Mammary epithelial cell (primary cell): ENCODE data around the gene LRCH1.

Experiments used
- EZH2 ChIP-seq: IDR thresholded peaks from 2 replicates; pipeline ENCODE4 v1.6.1; 2012; ENCODE audit warnings: low read length, inconsistent platforms, borderline replicate concordance
- TF ChIP-seq, protein P1 (sequence below), 2 donors: IDR thresholded peaks in 1 of 2; conservative IDR thresholded peaks in 1 of 2; 2 replicates each; pipeline ENCODE4 v1.5.1; 2011 to 2012; ENCODE audit warnings: inconsistent platforms in 2 of 2, low read length in 2 of 2, mild to moderate bottlenecking in 2 of 2, control low read depth in 1 of 2, low read depth in 1 of 2; ENCODE audit not compliant: insufficient read depth in 1 of 2; ENCODE audit errors: extremely low read depth in 1 of 2

DNA sequence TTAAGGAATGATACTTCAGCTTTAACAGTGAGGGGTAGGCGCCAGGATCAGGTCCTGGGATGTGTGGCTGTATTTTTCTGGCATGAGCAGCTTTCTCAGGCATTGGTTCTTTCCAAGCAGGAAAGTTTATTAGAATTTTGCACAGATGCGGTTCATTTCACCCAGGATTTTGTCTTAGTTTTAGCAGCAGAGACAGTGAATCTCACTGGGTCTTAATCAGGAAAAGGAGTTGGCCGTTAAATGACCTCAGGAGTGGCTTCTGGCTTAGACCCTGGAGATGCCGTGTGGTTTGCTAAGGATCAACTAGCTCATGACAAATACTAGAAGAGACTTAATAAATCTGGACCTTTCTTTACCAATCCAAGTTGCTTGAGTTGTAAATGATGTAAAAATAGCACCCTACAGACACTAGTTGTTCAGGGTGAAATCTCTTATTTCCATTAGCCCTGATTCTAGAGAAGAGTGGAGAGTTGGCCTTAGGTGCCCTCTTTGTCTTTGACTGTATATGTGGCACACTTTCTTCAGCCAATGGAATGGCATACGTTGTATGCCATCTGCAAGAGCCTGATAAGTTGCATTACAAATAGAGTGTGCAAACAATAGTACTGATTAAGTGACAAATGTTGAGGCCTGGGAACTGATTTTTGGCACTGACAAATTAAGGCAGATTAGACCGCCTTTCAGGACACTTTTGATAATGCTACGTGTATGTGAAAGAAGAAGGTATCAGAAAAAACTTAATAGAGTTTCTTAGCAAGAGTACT is 34.0 kb downstream of the LRCH1 start:
- TF ChIP-seq, protein P1, sequence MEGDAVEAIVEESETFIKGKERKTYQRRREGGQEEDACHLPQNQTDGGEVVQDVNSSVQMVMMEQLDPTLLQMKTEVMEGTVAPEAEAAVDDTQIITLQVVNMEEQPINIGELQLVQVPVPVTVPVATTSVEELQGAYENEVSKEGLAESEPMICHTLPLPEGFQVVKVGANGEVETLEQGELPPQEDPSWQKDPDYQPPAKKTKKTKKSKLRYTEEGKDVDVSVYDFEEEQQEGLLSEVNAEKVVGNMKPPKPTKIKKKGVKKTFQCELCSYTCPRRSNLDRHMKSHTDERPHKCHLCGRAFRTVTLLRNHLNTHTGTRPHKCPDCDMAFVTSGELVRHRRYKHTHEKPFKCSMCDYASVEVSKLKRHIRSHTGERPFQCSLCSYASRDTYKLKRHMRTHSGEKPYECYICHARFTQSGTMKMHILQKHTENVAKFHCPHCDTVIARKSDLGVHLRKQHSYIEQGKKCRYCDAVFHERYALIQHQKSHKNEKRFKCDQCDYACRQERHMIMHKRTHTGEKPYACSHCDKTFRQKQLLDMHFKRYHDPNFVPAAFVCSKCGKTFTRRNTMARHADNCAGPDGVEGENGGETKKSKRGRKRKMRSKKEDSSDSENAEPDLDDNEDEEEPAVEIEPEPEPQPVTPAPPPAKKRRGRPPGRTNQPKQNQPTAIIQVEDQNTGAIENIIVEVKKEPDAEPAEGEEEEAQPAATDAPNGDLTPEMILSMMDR (conservative IDR thresholded peaks at IDR 0.05 in 1 of 2, IDR thresholded peaks at IDR 0.05 in 1 of 2; ENCODE audit: extremely low read depth in 1 of 2, insufficient read depth in 1 of 2, low read depth in 1 of 2, low read length in 2 of 2) = no peak
- TF ChIP-seq EZH2 = no peak
